Cardiac muscle cell (in vitro differentiated cells and primary cell): Measurements from ENCODE around the gene SLC23A2. TPM values are rescaled to one million over a fixed set of nuclear protein-coding genes. Genes with fewer than 3 reads are reported as not detected.
A peak's percentile ranks its signal among the peaks of the same experiment; 100 is the strongest.
"Not testable (repeated sequence)": the region's sequence is repeated elsewhere in the genome, so short reads cannot be mapped to it uniquely, and the experiment has no call there.

Experiments used
- DNase-seq, 2 donors: peaks; one replicate each; pipeline versions ENCODE4 v3.0.0 to v3.0.0-alpha.2; 2010 to 2017; ENCODE audit warnings: low read depth in 1 of 2, low spot score in 1 of 2
- H3K27ac ChIP-seq: fragments of 200-600 bp; sonication (generic); 2 replicates; pipeline ENCODE4 v1.5.1; 2016
- H3K27me3 ChIP-seq: fragments of 200-600 bp; sonication (generic); 2 replicates; pipeline ENCODE4 v1.6.0; 2016; ENCODE audit warnings: control low read depth
- H3K36me3 ChIP-seq: fragments of 200-600 bp; sonication (generic); 2 replicates; pipeline ENCODE4 v1.5.1; 2016; ENCODE audit warnings: control low read depth
- H3K4me1 ChIP-seq: fragments of 200-600 bp; sonication (generic); 2 replicates; pipeline ENCODE4 v1.8.1; 2017; ENCODE audit warnings: low read depth, mild to moderate bottlenecking, mixed run types
- H3K4me3 ChIP-seq: fragments of 200-600 bp; sonication (generic); 2 replicates; pipeline ENCODE4 v1.5.1; 2016; ENCODE audit warnings: mild to moderate bottlenecking
- H3K9me3 ChIP-seq: fragments of 200-600 bp; sonication (generic); 2 replicates; pipeline ENCODE4 v1.5.1; 2017; ENCODE audit warnings: low read depth, mild to moderate bottlenecking, control low read depth
- CTCF ChIP-seq: IDR thresholded peaks from 2 replicates; pipeline ENCODE4 v1.5.1; 2012; ENCODE audit warnings: low read depth, mild to moderate bottlenecking, low read length
- polyA plus RNA-seq: library from polyadenylated mRNA; unstranded; fragments of >200 nt; fragmentation: Nextera tagmentation; extraction: Ambion mirVana; gene quantifications from 2 replicates; pipeline ENCODE4 v1.2.1, GENCODE V29; 2016
- total RNA-seq: library from RNA; depleted of rRNA; stranded (reverse); fragments of >200 nt; gene quantifications from 2 replicates; pipeline ENCODE4 v1.2.3, GENCODE V29; 2016

Gene SLC23A2
- total and polyA plus RNA-seq, 2 experiments from 2014 or later: 5.9 to 10.6 TPM

- Histone ChIP-seq H3K27ac (no peak overlapping the region), H3K27me3 (no peaks in the 10 kb centered on the region), H3K9me3 (no peaks in the 10 kb centered on the region), H3K4me1 (no peaks in the 10 kb centered on the region), H3K36me3 (no peaks in the 10 kb centered on the region), H3K4me3 (no peak overlapping the region)
- DNase-seq: no peak
- TF ChIP-seq CTCF: no peak
These were observed 19.4 kb upstream of the SLC23A2 start for GRCh38 chr20:5020760-5021159.

- TF ChIP-seq CTCF: no peak
- no peak overlapping the region for H3K4me3 ChIP-seq
These were observed 12.6 kb upstream of the SLC23A2 start for GRCh38 chr20:5013682-5014447.

GRCh38 chr20:5008759-5009158, 7.4 kb upstream of the SLC23A2 start:
- Histone ChIP-seq H3K36me3 (no peaks in the 10 kb centered on the region), H3K27ac (no peak overlapping the region), H3K27me3 (no peaks in the 10 kb centered on the region), H3K4me1 (no peaks in the 10 kb centered on the region), H3K9me3 (no peaks in the 10 kb centered on the region), H3K4me3 (no peak overlapping the region)
- DNase-seq: peak in 1 of 2 donors; percentile 33
- no peak for TF ChIP-seq CTCF

More at GRCh38 chr20:5013682-5014447, 12.6 kb upstream of the SLC23A2 start:
- DNase-seq: no peak
- H3K9me3 ChIP-seq: no peaks in the 10 kb centered on the region
- H3K27me3 ChIP-seq: no peaks in the 10 kb centered on the region
- H3K36me3 ChIP-seq: no peaks in the 10 kb centered on the region
- no peaks in the 10 kb centered on the region for H3K4me1 ChIP-seq
- H3K27ac ChIP-seq: no peak overlapping the region

GRCh38 chr20:5005326-5005725, 4.0 kb upstream of the SLC23A2 start:
- TF ChIP-seq CTCF: no peak
- peaks cover 11% of the 10 kb centered on the region for H3K27me3 ChIP-seq
- H3K9me3 ChIP-seq: no peaks in the 10 kb centered on the region
- no peaks in the 10 kb centered on the region for H3K4me1 ChIP-seq
- DNase-seq: no peak
- H3K36me3 ChIP-seq: no peaks in the 10 kb centered on the region
- no peak overlapping the region for H3K27ac ChIP-seq
- no peak overlapping the region for H3K4me3 ChIP-seq

GRCh38 chr20:5004825-5005224, 3.5 kb upstream of the SLC23A2 start:
- not testable (repeated sequence) for DNase-seq, H3K36me3 ChIP-seq, H3K4me1 ChIP-seq, H3K27ac ChIP-seq, H3K4me3 ChIP-seq, H3K9me3 ChIP-seq
- H3K27me3 ChIP-seq: peaks cover 11% of the 10 kb centered on the region

- peaks cover 11% of the 10 kb centered on the region for H3K27me3 ChIP-seq
- no peak for TF ChIP-seq CTCF
- H3K4me1 ChIP-seq: no peaks in the 10 kb centered on the region
- no peak overlapping the region for H3K27ac ChIP-seq
- no peak overlapping the region for H3K4me3 ChIP-seq
- no peaks in the 10 kb centered on the region for H3K9me3 ChIP-seq
- DNase-seq: no peak
- no peaks in the 10 kb centered on the region for H3K36me3 ChIP-seq
These were observed 2.3 kb upstream of the SLC23A2 start for GRCh38 chr20:5003626-5004025.
